ENCODE data around the gene CYP19A1. TPM values are rescaled to one million over a fixed set of nuclear protein-coding genes. Genes with fewer than 3 reads are reported as not detected.

CYP19A1 gene
- total RNA-seq, 1 experiment from 2014 or later = not detected

DNA sequence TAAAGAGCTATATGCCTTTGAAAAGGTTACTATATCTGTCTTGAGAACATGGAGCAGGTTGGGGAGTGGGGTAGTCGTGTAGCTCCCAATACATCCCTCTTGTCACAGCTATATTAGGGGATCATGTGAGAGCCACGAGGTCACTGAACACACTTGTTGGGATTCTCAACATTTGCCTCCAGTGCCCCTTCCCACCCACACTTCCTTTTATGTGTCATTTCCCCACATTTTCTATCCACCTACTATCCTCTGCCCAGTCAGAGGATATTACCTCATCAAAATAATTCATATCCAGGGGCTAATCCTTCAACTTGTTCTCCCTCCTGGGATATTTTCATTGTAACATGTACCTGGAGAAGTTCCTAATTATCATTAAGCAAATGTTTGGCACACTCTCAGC, 85.0 kb downstream of the CYP19A1 start:
- CTCF ChIA-PET = no interaction called here
- DNase-seq (ENCODE audit: low read depth, low spot score) (no peak), ATAC-seq (no peak)
- H3K36me3 ChIP-seq (ENCODE audit: control insufficient read depth, insufficient read depth, low read length) = no peaks in the 10 kb centered on the region
- TF ChIP-seq POLR2AphosphoS5 (IDR thresholded peaks at IDR 0.05; ENCODE audit: low read depth, low read length) (no peak), TCF7L2 (IDR thresholded peaks at IDR 0.05; ENCODE audit: low read depth, low read length) (no peak)
- no peaks in the 10 kb centered on the region for H3K4me1 ChIP-seq (ENCODE audit: control insufficient read depth, insufficient read depth, low read length)
- H3K27ac ChIP-seq (ENCODE audit: low read length) = no peak overlapping the region
- in situ Hi-C loops (cut with HindIII; ENCODE audit: low pct_unique_long_range_greater_than_20kb, low sequenced_read_pairs) = no loop called here
- POLR2A ChIA-PET = no interaction called here
- BruUV-seq (replicated peaks) = no TSS peak
- intact Hi-C loops (cut with micrococcal nuclease; ENCODE audit: unreplicated experiment) = no loop called here
- no peak overlapping the region for H3K4me3 ChIP-seq (ENCODE audit: low read depth in 2 of 2, low read length in 2 of 2)
- no peaks in the 10 kb centered on the region for H3K27me3 ChIP-seq (ENCODE audit: control insufficient read depth, insufficient read depth, low read length)
- H3K9me3 ChIP-seq (ENCODE audit: control insufficient read depth, insufficient read depth, low read depth, low read length) = no peaks in the 10 kb centered on the region

DNA sequence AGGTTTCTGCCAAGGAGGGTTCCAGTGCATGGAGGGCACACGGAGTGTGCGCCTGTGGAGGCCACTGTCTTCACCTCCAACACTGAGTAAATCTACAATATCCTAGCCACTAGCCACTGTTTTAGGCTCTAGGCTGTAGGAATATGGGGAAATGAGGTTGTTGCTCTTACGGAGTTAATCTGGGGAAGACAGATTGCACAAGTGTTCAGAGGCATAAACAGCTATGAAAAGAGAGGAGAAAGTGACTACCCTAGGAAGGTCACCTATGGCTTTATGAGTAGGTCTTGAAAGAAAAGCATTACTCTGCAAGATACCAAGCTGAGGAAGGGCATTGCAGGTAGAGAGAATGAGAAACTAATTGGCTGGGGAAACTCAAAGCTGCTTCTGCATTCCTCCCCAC, 85.7 kb downstream of the CYP19A1 start:
- ChIA-PET CTCF (no interaction called here), POLR2A (no interaction called here)
- no peak overlapping the region for H3K4me3 ChIP-seq (ENCODE audit: low read depth in 2 of 2, low read length in 2 of 2)
- BruUV-seq (replicated peaks) = no TSS peak
- H3K27ac ChIP-seq (ENCODE audit: low read length) = no peak overlapping the region
- in situ Hi-C loops (cut with HindIII; ENCODE audit: low pct_unique_long_range_greater_than_20kb, low sequenced_read_pairs) (no loop called here), intact Hi-C loops (cut with micrococcal nuclease; ENCODE audit: unreplicated experiment) (no loop called here)
- H3K36me3 ChIP-seq (ENCODE audit: control insufficient read depth, insufficient read depth, low read length) = no peaks in the 10 kb centered on the region
- no peak for ATAC-seq
- no peaks in the 10 kb centered on the region for H3K9me3 ChIP-seq (ENCODE audit: control insufficient read depth, insufficient read depth, low read depth, low read length)
- no peaks in the 10 kb centered on the region for H3K27me3 ChIP-seq (ENCODE audit: control insufficient read depth, insufficient read depth, low read length)
- no peak for DNase-seq (ENCODE audit: low read depth, low spot score)
- no peak for TF ChIP-seq SIN3A (IDR thresholded peaks at IDR 0.05; ENCODE audit: borderline replicate concordance, insufficient read depth, low read depth, low read length)
- TF ChIP-seq, protein P1, sequence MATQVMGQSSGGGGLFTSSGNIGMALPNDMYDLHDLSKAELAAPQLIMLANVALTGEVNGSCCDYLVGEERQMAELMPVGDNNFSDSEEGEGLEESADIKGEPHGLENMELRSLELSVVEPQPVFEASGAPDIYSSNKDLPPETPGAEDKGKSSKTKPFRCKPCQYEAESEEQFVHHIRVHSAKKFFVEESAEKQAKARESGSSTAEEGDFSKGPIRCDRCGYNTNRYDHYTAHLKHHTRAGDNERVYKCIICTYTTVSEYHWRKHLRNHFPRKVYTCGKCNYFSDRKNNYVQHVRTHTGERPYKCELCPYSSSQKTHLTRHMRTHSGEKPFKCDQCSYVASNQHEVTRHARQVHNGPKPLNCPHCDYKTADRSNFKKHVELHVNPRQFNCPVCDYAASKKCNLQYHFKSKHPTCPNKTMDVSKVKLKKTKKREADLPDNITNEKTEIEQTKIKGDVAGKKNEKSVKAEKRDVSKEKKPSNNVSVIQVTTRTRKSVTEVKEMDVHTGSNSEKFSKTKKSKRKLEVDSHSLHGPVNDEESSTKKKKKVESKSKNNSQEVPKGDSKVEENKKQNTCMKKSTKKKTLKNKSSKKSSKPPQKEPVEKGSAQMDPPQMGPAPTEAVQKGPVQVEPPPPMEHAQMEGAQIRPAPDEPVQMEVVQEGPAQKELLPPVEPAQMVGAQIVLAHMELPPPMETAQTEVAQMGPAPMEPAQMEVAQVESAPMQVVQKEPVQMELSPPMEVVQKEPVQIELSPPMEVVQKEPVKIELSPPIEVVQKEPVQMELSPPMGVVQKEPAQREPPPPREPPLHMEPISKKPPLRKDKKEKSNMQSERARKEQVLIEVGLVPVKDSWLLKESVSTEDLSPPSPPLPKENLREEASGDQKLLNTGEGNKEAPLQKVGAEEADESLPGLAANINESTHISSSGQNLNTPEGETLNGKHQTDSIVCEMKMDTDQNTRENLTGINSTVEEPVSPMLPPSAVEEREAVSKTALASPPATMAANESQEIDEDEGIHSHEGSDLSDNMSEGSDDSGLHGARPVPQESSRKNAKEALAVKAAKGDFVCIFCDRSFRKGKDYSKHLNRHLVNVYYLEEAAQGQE (IDR thresholded peaks at IDR 0.05; ENCODE audit: insufficient read depth in 1 of 2, low read depth in 2 of 2, low read length in 1 of 2) = no peak
- H3K4me1 ChIP-seq (ENCODE audit: control insufficient read depth, insufficient read depth, low read length) = no peaks in the 10 kb centered on the region

DNA sequence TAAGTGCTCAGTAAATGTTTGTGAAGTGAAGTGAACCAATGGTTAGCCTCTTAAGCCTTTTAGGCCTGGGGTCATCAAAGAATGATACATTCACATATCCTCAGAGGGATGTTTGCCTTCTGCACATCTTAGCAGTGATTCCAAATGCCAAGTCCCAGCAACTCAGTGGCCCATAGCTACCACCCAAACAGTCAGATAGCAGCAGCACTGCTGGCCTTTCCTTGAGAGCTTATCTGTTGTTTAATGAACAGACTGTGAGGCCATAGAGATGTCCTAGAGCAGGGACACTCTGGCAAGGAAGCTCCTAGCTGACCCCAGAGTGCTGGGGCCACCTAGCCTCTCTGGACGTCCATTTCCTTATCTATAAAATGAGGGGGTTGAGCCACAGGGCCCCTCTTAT, 86.8 kb downstream of the CYP19A1 start:
- in situ Hi-C loops (cut with HindIII; ENCODE audit: low pct_unique_long_range_greater_than_20kb, low sequenced_read_pairs) = no loop called here
- TF ChIP-seq, protein P1 (IDR thresholded peaks at IDR 0.05; ENCODE audit: insufficient read depth in 1 of 2, low read depth in 2 of 2, low read length in 1 of 2) = no peak
- no peak for TF ChIP-seq SIN3A (IDR thresholded peaks at IDR 0.05; ENCODE audit: borderline replicate concordance, insufficient read depth, low read depth, low read length)
- TF ChIP-seq TCF7L2 (IDR thresholded peaks at IDR 0.05; ENCODE audit: low read depth, low read length) = no peak
- no peak for TF ChIP-seq POLR2AphosphoS5 (IDR thresholded peaks at IDR 0.05; ENCODE audit: low read depth, low read length)
- TF ChIP-seq, protein P2, sequence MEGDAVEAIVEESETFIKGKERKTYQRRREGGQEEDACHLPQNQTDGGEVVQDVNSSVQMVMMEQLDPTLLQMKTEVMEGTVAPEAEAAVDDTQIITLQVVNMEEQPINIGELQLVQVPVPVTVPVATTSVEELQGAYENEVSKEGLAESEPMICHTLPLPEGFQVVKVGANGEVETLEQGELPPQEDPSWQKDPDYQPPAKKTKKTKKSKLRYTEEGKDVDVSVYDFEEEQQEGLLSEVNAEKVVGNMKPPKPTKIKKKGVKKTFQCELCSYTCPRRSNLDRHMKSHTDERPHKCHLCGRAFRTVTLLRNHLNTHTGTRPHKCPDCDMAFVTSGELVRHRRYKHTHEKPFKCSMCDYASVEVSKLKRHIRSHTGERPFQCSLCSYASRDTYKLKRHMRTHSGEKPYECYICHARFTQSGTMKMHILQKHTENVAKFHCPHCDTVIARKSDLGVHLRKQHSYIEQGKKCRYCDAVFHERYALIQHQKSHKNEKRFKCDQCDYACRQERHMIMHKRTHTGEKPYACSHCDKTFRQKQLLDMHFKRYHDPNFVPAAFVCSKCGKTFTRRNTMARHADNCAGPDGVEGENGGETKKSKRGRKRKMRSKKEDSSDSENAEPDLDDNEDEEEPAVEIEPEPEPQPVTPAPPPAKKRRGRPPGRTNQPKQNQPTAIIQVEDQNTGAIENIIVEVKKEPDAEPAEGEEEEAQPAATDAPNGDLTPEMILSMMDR (IDR thresholded peaks at IDR 0.05) = no peak
- no peaks in the 10 kb centered on the region for H3K36me3 ChIP-seq (ENCODE audit: control insufficient read depth, insufficient read depth, low read length)
- no peak overlapping the region for H3K4me3 ChIP-seq (ENCODE audit: low read depth in 2 of 2, low read length in 2 of 2)
- no peaks in the 10 kb centered on the region for H3K27me3 ChIP-seq (ENCODE audit: control insufficient read depth, insufficient read depth, low read length)
- ChIA-PET POLR2A (interaction anchor here (0.6 kb wide), 1 partner anchor 14 kb away, joined by 3 read pairs; no protein-coding TSS in a partner anchor), CTCF (no interaction called here)
- no peak overlapping the region for H3K27ac ChIP-seq (ENCODE audit: low read length)
- no TSS peak for BruUV-seq (replicated peaks)
- DNase-seq (ENCODE audit: low read depth, low spot score) = no peak
- no peaks in the 10 kb centered on the region for H3K4me1 ChIP-seq (ENCODE audit: control insufficient read depth, insufficient read depth, low read length)
- intact Hi-C loops (cut with micrococcal nuclease; ENCODE audit: unreplicated experiment) = no loop called here
- H3K9me3 ChIP-seq (ENCODE audit: control insufficient read depth, insufficient read depth, low read depth, low read length) = no peaks in the 10 kb centered on the region
- no peak for ATAC-seq
